H1 (cell line): ENCODE data around the gene POLR3A. TPM values are rescaled to one million over a fixed set of nuclear protein-coding genes. Genes with fewer than 3 reads are reported as not detected.

Experiments used
- CTCF ChIA-PET: fragments of 300-600 bp; sonication (Branson Sonifier 250); formaldehyde crosslinking; loops from one replicate; lab custom pipeline; 2021; ENCODE audit not compliant: partially characterized antibody; lab: Charles Lee
- POLR2A ChIA-PET: fragments of 300-600 bp; sonication (Branson Sonifier 250); formaldehyde crosslinking; loops from one replicate; lab custom pipeline; 2021; ENCODE audit warnings: inconsistent platforms; ENCODE audit not compliant: partially characterized antibody; lab: Charles Lee
- DNase-seq, 2 experiments: peaks; one replicate each; pipeline versions ENCODE4 v3.0.0 to v3.0.0-alpha.2; 2010 to 2022; ENCODE audit warnings: low spot score in 2 of 2, low read depth in 1 of 2, mixed read lengths in 1 of 2
- FAIRE-seq: peaks from 2 replicates; lab custom pipeline; 2011; peaks lifted over from hg19 to GRCh38; lab: Jason Lieb, UNC
- H2AFZ ChIP-seq: 2 replicates; pipeline ENCODE4 v1.8.1; 2012; ENCODE audit warnings: low read length, inconsistent platforms
- H2AK5ac ChIP-seq: 2 replicates; pipeline ENCODE4 v1.6.1; 2013; ENCODE audit warnings: low read depth, low read length
- H2BK120ac ChIP-seq: replicated peaks from 2 replicates; pipeline ENCODE3; 2013; ENCODE audit warnings: low read depth, low read length, inconsistent platforms
- H2BK12ac ChIP-seq: 2 replicates; pipeline ENCODE4 v1.6.1; 2013; ENCODE audit warnings: low read depth, low read length
- H2BK15ac ChIP-seq: 2 replicates; pipeline ENCODE4 v1.6.1; 2013; ENCODE audit warnings: low read length
- H2BK20ac ChIP-seq: 2 replicates; pipeline ENCODE4 v1.6.1; 2013; ENCODE audit warnings: low read length
- H2BK5ac ChIP-seq: 2 replicates; pipeline ENCODE4 v1.6.1; 2013; ENCODE audit warnings: low read depth, low read length
- H3K14ac ChIP-seq: 2 replicates; pipeline ENCODE4 v1.6.1; 2013; ENCODE audit warnings: inconsistent platforms; ENCODE audit not compliant: insufficient read length
- H3K18ac ChIP-seq: 2 replicates; pipeline ENCODE4 v1.6.1; 2013; ENCODE audit warnings: low read length; ENCODE audit errors: extremely low read depth
- H3K23ac ChIP-seq: 2 replicates; pipeline ENCODE4 v1.6.1; 2013; ENCODE audit warnings: inconsistent platforms; ENCODE audit not compliant: insufficient read length
- H3K23me2 ChIP-seq: 2 replicates; pipeline ENCODE4 v1.6.1; 2013; ENCODE audit warnings: low read depth, low read length
- H3K27ac ChIP-seq: 2 replicates; pipeline ENCODE4 v1.6.1; 2011; ENCODE audit warnings: low read depth, low read length, inconsistent platforms
- H3K27me3 ChIP-seq, 4 experiments: replicated peaks in 1 of 4; 1 replicate in 1 of 4; 2 replicates in 3 of 4; pipeline versions ENCODE4 v1.6.1 to v1.8.1; 2011 to 2013; ENCODE audit warnings: low read length in 3 of 4, mild to moderate bottlenecking in 3 of 4, inconsistent platforms in 2 of 4, mixed read lengths in 2 of 4, moderate library complexity in 1 of 4; ENCODE audit not compliant: control insufficient read depth in 3 of 4, insufficient read depth in 3 of 4; ENCODE audit errors: extremely low read depth in 1 of 4
- H3K36me3 ChIP-seq, 4 experiments: 2 replicates each; pipeline versions ENCODE4 v1.6.1 to v1.8.1; 2011 to 2013; ENCODE audit warnings: mild to moderate bottlenecking in 4 of 4, low read length in 3 of 4, moderate library complexity in 2 of 4, control low read depth in 1 of 4, inconsistent platforms in 1 of 4; ENCODE audit not compliant: insufficient read depth in 4 of 4, control insufficient read depth in 2 of 4
- H3K4ac ChIP-seq: replicated peaks from 2 replicates; pipeline ENCODE3; 2013; ENCODE audit warnings: low read length, low read depth, mixed read lengths, inconsistent platforms; ENCODE audit not compliant: insufficient read length
- H3K4me1 ChIP-seq, 4 experiments: replicated peaks in 1 of 4; 1 replicate in 1 of 4; 2 replicates in 3 of 4; pipeline versions ENCODE4 v1.6.1 to v1.8.1; 2011 to 2013; ENCODE audit warnings: low read length in 3 of 4, inconsistent platforms in 2 of 4, mixed read lengths in 1 of 4; ENCODE audit not compliant: insufficient read depth in 4 of 4, control insufficient read depth in 3 of 4
- H3K4me2 ChIP-seq, 2 experiments: 2 replicates each; pipeline versions ENCODE4 v1.6.1 to v1.8.1; 2011 to 2013; ENCODE audit warnings: low read depth in 2 of 2, low read length in 2 of 2, control low read depth in 1 of 2, inconsistent platforms in 1 of 2, mild to moderate bottlenecking in 1 of 2; ENCODE audit not compliant: insufficient read depth in 1 of 2
- H3K4me3 ChIP-seq, 4 experiments: fragments of 200-600, 300-600 bp in 1 of 4; sonication (generic), shearing (Covaris generic), sonication (Bioruptor Twin) in 1 of 4; 2 replicates each; pipeline versions ENCODE4 v1.5.1 to v1.8.1; 2011 to 2016; ENCODE audit warnings: low read length in 4 of 4, low read depth in 3 of 4, control low read depth in 2 of 4, inconsistent platforms in 2 of 4, mild to moderate bottlenecking in 2 of 4, mixed read lengths in 1 of 4, moderate library complexity in 1 of 4; ENCODE audit not compliant: insufficient read depth in 2 of 4; ENCODE audit errors: extremely low read depth in 1 of 4
- H3K56ac ChIP-seq: replicated peaks from 2 replicates; pipeline ENCODE3; 2013; ENCODE audit warnings: low read depth, mild to moderate bottlenecking, mixed read lengths, low read length, inconsistent platforms; ENCODE audit not compliant: insufficient read length
- H3K79me1 ChIP-seq: 2 replicates; pipeline ENCODE4 v1.6.1; 2013; ENCODE audit warnings: low read depth, low read length, control low read depth
- H3K79me2 ChIP-seq, 2 experiments: 2 replicates each; pipeline versions ENCODE4 v1.6.1 to v1.8.1; 2012 to 2013; ENCODE audit warnings: low read length in 2 of 2, mild to moderate bottlenecking in 2 of 2, inconsistent platforms in 1 of 2; ENCODE audit not compliant: insufficient read depth in 2 of 2, control insufficient read depth in 1 of 2
- H3K9ac ChIP-seq, 4 experiments: replicated peaks in 1 of 4; 1 replicate in 1 of 4; 2 replicates in 3 of 4; pipeline versions ENCODE4 v1.6.1 to v1.8.1; 2011 to 2013; ENCODE audit warnings: low read depth in 3 of 4, low read length in 3 of 4, control low read depth in 2 of 4, mild to moderate bottlenecking in 2 of 4, moderate library complexity in 2 of 4, inconsistent platforms in 1 of 4; ENCODE audit errors: extremely low read depth in 1 of 4
- H3K9me3 ChIP-seq, 2 experiments: 2 replicates each; pipeline versions ENCODE4 v1.6.1 to v1.8.1; 2012 to 2013; ENCODE audit warnings: mild to moderate bottlenecking in 2 of 2, moderate library complexity in 2 of 2, control low read depth in 1 of 2, inconsistent platforms in 1 of 2, low read depth in 1 of 2, low read length in 1 of 2, mixed read lengths in 1 of 2; ENCODE audit not compliant: insufficient read depth in 2 of 2
- H4K20me1 ChIP-seq, 2 experiments: replicated peaks in 1 of 2; 2 replicates each; pipeline versions ENCODE3 to v1.8.1; 2011 to 2013; ENCODE audit warnings: inconsistent platforms in 2 of 2, low read length in 2 of 2, mild to moderate bottlenecking in 1 of 2; ENCODE audit not compliant: insufficient read depth in 2 of 2, control insufficient read depth in 1 of 2
- H4K5ac ChIP-seq: 2 replicates; pipeline ENCODE4 v1.6.1; 2013; ENCODE audit warnings: low read length, low read depth, mixed read lengths, inconsistent platforms; ENCODE audit not compliant: insufficient read length
- H4K8ac ChIP-seq: 2 replicates; pipeline ENCODE4 v1.8.0; 2013; ENCODE audit warnings: mild to moderate bottlenecking, moderate library complexity, low read length, inconsistent platforms; ENCODE audit not compliant: insufficient read depth; ENCODE audit errors: extremely low read depth
- H4K91ac ChIP-seq: replicated peaks from 2 replicates; pipeline ENCODE3; 2013; ENCODE audit warnings: low read length, mixed read lengths, inconsistent platforms; ENCODE audit not compliant: insufficient read length
- whole genome bisulfite sequencing, 2 experiments: shearing (Covaris generic) in 1 of 2; methylation state at CpG; one replicate each; pipeline versions ENCODE4 v1.1.6 to v1.1.7; 2013 to 2015; ENCODE audit warnings: low lambda C conversion rate in 2 of 2, mixed read lengths in 2 of 2, inconsistent platforms in 1 of 2, low coverage in 1 of 2, missing lambda C conversion rate in 1 of 2; ENCODE audit not compliant: insufficient replicate concordance in 2 of 2, insufficient coverage in 1 of 2, insufficient read length in 1 of 2; ENCODE audit errors: extremely low coverage in 1 of 2, missing lambda C conversion rate in 1 of 2; 5-methylcytosine and 5-hydroxymethylcytosine counted together
- polyA plus RNA-seq, 7 experiments: library from polyadenylated mRNA; depleted of rRNA in 3 of 7; stranded (reverse) in 5 of 7; unstranded in 2 of 7; fragments of >200 nt in 5 of 7; fragments of 200-250 nt in 2 of 7; gene quantifications; 1 replicate in 5 of 7; 2 replicates in 1 of 7; 4 replicates in 1 of 7; pipeline versions ENCODE4 v1.2.1 to v1.2.3, GENCODE V29; 2011 to 2013; ENCODE audit warnings: missing spikeins in 2 of 7, mixed read lengths in 2 of 7
- total RNA-seq: library from RNA; stranded (reverse); fragmentation: NEBNext Ultra II Directional; extraction: Animal tissue kit (Norgen Biotek cat#: 25700); gene quantifications from 2 replicates; pipeline ENCODE4 v1.2.1, GENCODE V29; 2021

Gene POLR3A
- total and polyA plus RNA-seq, 2 of the 8 experiments (the other 6 are each of a cell fraction or from before 2014, with no cell fraction given) = 11.3 to 38.6 TPM

- H3K4ac ChIP-seq = no peak overlapping the region
- peaks cover 0 to 6% (median 0%) of the 10 kb centered on the region in 4 experiments; a peak in 1 of 7 replicates for H3K4me1 ChIP-seq
- no peaks in the 10 kb centered on the region for H4K20me1 ChIP-seq
- POLR2A ChIA-PET = interaction anchor here (1.2 to 1.7 kb wide), 2 partner anchors 24 to 28 kb away, joined by 3 read pairs; no protein-coding TSS in a partner anchor
- H3K18ac ChIP-seq = no peak overlapping the region; the same call in 1 of the 2 replicates
- H3K9me3 ChIP-seq = peaks cover 11% of the 10 kb centered on the region in 2 experiments
- H3K79me1 ChIP-seq = no peaks in the 10 kb centered on the region
- H3K23ac ChIP-seq = no peak overlapping the region
- H2AK5ac ChIP-seq = no peak overlapping the region
- no peak overlapping the region for H3K4me3 ChIP-seq
- no peak overlapping the region for H3K4me2 ChIP-seq
- no peak overlapping the region for H2BK15ac ChIP-seq
- no peak overlapping the region for H4K8ac ChIP-seq
- H3K56ac ChIP-seq = no peak overlapping the region
- H3K27me3 ChIP-seq = no peaks in the 10 kb centered on the region
- no peak overlapping the region for H2BK120ac ChIP-seq
- 72% methylated on average over 7 of the region's 7 CpGs; no CpG with 5 or more reads in 1 of the 2 experiments for WGBS, 2 experiments
- H2BK20ac ChIP-seq = no peak overlapping the region
- H3K36me3 ChIP-seq = no peaks in the 10 kb centered on the region
- H3K27ac ChIP-seq = no peak overlapping the region
- no peak overlapping the region for H4K91ac ChIP-seq
- H3K23me2 ChIP-seq = no peaks in the 10 kb centered on the region
- H4K5ac ChIP-seq = no peak overlapping the region
- H2BK12ac ChIP-seq = no peak overlapping the region
- CTCF ChIA-PET = interaction anchor here (1.0 to 1.8 kb wide), 4 partner anchors 8 to 37 kb away, joined by 3 to 9 read pairs (median 5); no protein-coding TSS in a partner anchor
- H3K14ac ChIP-seq = no peak overlapping the region
- FAIRE-seq = no peak
- no peak overlapping the region for H2BK5ac ChIP-seq
- no peaks in the 10 kb centered on the region for H3K79me2 ChIP-seq
- no peak overlapping the region for H3K9ac ChIP-seq
- DNase-seq = no peak
- no peak overlapping the region for H2AFZ ChIP-seq
These were observed 66.8 kb downstream of the POLR3A start for GRCh38 chr10:77962350-77963146.
